GM03348 (cell line): ENCODE data around the gene NPIPB6.
A peak's percentile ranks its signal among the peaks of the same experiment; 100 is the strongest.

Experiments
- DNase-seq: peaks from one replicate; pipeline ENCODE4 v3.0.0; 2012; ENCODE audit warnings: low spot score

NPIPB6 gene

DNA sequence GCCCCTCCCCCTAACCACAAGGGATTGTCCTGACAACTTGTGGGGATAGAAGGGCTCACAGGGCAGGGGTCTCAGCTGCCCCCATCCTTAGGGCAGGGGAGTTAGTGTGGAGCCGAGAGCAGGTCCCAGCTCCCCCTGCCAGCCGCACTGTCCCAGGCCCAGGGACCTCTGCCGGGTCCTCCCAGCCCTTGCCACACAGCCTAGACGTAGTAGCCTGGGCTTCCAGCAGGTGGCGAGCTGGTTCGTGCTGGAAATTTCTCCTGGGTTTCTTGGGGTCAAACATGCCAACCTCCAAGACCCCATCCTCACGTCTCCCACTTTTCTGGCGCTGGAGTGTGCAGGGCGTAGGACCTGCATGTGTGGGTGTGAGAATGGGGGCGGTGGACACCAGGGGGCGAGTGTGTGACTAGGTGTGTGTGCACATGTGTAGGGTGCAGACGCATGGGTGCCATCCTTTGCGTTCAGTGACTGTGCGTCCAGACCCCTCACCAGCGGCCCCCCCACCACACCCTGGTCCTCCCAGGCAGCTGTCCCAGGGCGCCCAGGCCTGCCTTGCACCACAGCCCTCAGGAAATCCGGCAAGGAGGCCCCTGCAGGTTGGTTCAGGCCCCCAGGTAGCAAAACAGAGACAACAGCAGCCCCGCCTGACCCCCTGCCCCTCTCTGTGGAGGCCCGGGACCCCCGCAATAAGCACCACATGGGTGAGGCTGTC is 41.5 kb downstream of the NPIPB6 start:
- peak; percentile 84 for DNase-seq

DNA sequence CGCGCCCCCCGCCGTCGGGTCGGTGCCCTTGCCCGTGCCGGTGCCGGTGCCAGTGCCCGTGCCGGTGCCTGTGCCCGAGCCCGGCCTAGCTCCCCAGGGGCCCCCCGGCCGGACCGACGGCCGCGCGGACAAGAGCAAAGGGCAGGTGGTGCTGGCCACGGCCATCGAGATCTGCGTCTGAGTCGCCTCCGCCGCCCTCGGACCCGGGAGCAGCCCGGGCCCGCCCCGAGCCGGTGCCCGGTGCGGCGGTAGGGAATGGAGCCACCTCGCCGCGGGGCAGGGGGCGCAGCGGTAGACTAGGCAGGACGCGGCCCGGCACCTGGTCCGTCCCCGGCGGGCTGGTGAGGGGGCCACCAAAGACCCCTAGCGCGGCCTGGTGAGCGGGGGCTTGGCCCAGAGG is 42.6 kb downstream of the NPIPB6 start:
- no peak for DNase-seq

- no peak for DNase-seq
Observed at GRCh38 chr16:28320023-28320561, 43.2 kb downstream of the NPIPB6 start.

DNA sequence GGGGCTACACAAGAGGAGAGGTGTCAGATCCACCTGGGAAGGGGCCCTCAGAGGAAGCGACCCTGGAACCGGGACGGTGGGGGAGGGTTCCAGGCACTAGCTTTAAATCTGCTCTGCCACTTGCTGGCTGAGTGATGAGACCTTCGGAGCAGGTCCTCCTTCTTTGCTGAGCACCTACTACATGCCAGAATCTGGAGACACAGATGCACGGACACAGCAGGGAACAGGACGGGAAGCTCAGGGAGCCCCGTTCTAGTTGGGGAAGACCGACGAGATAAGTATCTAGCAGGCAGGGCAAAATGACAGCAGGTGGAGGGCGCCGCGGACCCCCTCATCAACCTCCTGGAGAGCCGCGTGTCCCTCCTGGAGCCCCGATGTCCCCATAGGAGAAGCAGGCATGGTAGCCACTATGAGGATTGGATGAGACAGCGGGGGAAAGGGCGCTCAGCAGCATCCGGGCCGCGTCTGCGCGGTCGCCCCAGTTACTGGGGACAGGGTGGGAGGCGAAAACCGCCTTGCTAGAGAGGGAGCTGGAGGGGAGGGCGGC is 43.8 kb downstream of the NPIPB6 start:
- DNase-seq, result no peak

- DNase-seq, result no peak
Observed at GRCh38 chr16:28318042-28318744, 45.1 kb downstream of the NPIPB6 start.

GRCh38 chr16:28317040-28317880 is 46.0 kb downstream of the NPIPB6 start:
- DNase-seq, result peak; percentile 87

GRCh38 chr16:28316054-28316453 is 47.3 kb downstream of the NPIPB6 start:
- DNase-seq, result no peak

DNA sequence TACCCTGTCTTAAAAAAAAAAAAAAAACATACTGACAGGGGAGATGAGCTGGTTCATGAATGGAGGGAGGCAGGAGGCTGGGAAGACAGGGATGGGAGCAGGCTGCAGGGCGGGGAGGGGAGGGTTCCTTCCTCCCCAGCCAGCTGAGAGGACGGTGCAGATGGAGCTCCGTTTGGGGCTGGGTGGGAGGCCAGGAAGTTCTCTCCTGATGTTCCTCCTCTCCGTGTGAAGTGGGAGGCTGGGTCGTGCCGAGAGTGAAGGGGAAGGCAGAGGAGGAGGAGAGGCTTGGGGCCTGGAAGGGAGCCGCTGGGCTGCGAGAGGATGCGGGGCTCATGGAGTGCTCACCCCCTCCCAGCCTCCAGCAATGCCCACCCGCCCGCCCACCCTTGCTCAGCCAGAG is 49.7 kb downstream of the NPIPB6 start:
- no peak for DNase-seq

GRCh38 chr16:28312327-28312726 is 51.0 kb downstream of the NPIPB6 start:
- no peak for DNase-seq

- DNase-seq, result no peak
Observed at GRCh38 chr16:28311913-28312312, 51.4 kb downstream of the NPIPB6 start.

DNA sequence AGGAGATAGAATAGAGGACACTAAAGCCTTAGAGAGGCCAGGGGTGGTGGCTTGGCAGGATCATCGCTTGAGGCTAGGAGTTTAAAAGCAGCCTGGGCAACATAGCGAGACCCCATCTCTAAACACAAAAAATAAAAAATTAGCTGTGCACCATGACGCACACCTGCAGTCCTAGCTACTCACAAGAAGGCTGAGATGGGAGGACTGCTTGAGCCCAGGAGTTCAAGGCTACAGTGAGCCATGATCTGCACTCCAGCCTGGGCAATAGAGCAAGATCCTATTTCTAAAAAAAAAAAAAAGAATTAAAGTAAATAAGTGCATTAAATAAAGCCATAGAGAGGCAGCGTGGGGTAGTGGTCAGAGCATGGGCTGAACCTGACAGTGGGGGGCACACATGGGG is 51.9 kb downstream of the NPIPB6 start:
- no peak for DNase-seq

- no peak for DNase-seq
Observed at GRCh38 chr16:28310796-28311195, 52.5 kb downstream of the NPIPB6 start.

DNA sequence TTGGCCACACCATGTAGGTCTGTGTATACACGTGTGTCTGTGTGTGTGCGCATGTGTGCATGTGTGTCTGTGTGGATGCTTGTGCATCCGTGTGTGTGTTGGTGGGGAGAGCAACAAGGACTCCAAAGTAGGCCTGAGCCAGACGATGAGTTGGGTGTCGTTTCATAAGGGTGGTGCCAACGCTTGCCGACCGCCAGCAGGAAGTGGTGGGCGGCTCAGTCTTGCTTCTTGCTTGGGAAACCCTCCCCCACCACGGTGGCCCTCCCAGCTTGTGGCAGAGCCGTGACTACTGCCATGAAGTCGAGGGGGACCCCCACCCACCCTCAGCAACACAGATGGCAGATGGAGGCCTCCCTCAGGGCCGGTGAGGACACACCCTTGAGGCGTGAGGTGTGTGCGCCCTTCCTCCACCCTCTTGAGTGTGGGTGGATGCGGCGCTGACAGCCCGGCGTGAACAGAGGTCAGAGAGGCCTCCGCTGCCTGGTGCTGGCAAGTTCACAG is 53.4 kb downstream of the NPIPB6 start:
- no peak for DNase-seq

GRCh38 chr16:28308794-28309584 is 54.3 kb downstream of the NPIPB6 start:
- DNase-seq, result no peak

- no peak for DNase-seq
Observed at GRCh38 chr16:28307936-28308335, 55.4 kb downstream of the NPIPB6 start.

DNA sequence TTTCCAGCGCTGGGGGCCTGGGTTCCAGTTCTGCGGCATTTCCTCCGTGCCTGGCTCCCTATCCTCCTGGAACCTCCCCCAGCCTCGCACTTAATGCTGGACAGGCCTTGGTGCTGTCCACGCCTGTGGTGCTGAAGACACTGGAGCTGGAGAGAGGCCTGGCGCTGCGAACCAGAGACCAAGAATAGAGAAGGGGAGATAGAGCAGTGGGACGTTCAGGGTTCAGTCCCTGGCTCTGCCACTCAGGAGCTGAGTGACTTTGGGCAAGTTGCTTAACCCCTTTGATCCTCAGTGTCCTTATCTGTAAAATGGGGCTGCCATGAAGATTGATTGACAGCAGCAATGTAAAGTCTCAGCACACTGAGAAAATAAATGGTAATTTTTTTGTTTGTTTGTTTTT is 59.1 kb downstream of the NPIPB6 start:
- DNase-seq, result peak; percentile 59

DNA sequence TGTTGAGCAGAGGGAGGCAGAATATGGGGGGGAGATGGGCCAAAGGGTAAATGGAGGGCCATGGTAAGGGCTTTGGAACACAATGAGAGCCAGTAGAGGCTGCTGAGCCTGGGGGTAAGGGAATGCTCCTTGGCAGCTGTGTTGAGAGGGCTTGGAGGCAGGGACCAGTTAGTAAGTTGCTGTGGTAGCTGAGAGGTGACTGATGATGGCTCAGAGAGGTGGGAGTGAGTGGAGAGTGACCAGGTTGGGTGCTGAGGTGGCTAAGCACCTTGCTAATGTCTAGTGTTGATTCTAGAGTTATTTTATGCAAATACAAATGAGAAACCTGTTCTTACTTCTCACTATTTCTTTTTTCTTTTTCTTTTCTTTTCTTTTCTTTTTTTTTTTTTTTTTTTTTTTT is 60.2 kb downstream of the NPIPB6 start:
- DNase-seq, result no peak

DNA sequence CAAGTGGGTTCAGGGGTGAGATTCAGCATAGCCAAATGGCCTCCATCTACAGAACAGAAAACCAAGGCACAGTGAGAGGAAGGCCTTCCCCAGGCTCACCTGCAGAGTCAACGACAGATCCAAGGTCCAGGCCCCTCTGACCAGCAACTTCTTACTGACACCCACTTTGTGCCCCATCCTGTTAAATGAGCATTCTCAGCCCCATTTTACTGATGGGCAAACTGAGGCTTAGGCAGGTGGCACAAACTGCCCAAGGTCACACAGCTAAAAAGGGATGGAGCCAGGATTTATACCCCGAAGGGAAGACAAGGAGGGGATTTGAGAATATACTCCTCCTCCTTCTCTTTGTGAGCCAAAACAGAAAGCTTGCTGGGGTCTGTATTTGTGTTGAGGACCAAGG is 61.7 kb downstream of the NPIPB6 start:
- no peak for DNase-seq

- no peak for DNase-seq
Observed at GRCh38 chr16:28301154-28301553, 62.2 kb downstream of the NPIPB6 start.

- no peak for DNase-seq
Observed at GRCh38 chr16:28300327-28300726, 63.0 kb downstream of the NPIPB6 start.

DNA sequence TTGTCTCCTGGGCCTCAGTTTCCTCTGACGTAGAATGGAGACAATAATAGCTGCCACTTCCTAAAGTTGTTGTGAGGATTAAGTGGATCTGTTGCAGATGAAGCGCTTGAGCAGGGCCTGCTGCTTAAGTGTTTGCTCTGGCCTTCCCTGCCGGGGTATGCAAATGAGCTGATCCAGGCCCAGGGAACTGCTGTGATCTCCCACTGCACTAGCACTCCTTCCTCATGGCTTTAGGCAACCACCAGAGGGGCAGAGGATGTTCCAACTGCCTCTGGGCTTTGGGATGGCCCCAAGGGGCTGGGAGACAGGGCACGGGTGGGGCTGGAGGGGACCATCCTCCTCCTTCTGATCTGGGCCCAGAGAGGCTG is 64.8 kb downstream of the NPIPB6 start:
- DNase-seq, result no peak
